Erythroblast (primary cell): ENCODE data around the gene ECEL1.

Experiments used
- GATA1 ChIP-seq: IDR thresholded peaks from 2 replicates; pipeline ENCODE4 v1.6.1; 2011; ENCODE audit warnings: low read depth, mild to moderate bottlenecking, control low read depth, low read length, moderate library complexity
- POLR2A ChIP-seq: IDR thresholded peaks from 2 replicates; pipeline ENCODE4 v1.6.1; 2011; ENCODE audit warnings: mild to moderate bottlenecking, low read length

DNA sequence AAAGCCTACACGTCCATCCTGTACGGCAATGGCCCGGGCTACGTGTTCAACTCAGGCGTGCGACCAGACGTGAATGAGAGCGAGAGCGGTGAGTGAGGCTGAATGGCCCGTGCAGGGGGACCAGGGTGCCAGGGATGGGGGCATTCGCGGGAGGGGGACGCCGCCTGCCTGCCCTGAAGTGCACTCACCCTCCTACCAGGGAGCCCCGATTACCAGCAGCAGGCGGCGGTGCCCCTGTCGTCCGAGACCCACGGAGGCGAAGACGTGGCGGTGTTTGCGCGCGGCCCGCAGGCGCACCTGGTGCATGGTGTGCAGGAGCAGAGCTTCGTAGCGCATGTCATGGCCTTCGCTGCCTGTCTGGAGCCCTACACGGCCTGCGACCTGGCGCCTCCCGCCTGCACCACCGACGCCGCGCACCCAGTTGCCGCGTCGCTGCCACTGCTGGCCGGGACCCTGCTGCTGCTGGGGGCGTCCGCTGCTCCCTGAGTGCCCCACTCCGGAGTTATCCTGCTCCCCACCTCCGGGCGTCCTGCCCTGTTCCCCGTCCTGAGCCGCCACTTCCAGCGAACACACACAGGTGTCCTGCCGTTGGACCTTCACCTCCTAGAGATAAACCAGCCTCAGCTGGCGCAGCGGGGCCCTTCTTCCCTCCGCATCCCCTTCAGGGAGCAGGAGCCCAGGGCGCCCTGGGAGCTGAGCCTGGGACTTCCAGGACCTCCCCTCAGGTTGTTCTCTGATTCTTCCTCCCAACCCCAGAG is 28.8 kb downstream of the ECEL1 start:
- TF ChIP-seq POLR2A (no peak), GATA1 (no peak)
